HCT116 (cell line): ENCODE data around the gene FAM237B.

ENCODE experiments used
- ATF3 ChIP-seq: IDR thresholded peaks from 2 replicates; pipeline ENCODE4 v1.6.1; 2012
- CEBPB ChIP-seq: IDR thresholded peaks from 2 replicates; pipeline ENCODE4 v1.6.1; 2012; ENCODE audit warnings: low read depth
- CTCF ChIP-seq, 3 experiments: fragments of 200-600 bp in 1 of 3; sonication (generic) in 1 of 3; IDR thresholded peaks in 2 of 3; conservative IDR thresholded peaks in 1 of 3; 2 replicates each; pipeline ENCODE4 v1.5.1; 2012 to 2017; ENCODE audit warnings: low read depth in 2 of 3, low read length in 2 of 3, antibody characterized with exemption in 1 of 3, borderline replicate concordance in 1 of 3, control low read depth in 1 of 3, mild to moderate bottlenecking in 1 of 3, mixed read lengths in 1 of 3, mixed run types in 1 of 3, moderate library complexity in 1 of 3; ENCODE audit not compliant: insufficient read depth in 1 of 3
- FOSL1 ChIP-seq: IDR thresholded peaks from 2 replicates; pipeline ENCODE4 v1.6.1; 2012; ENCODE audit warnings: low read depth
- MAX ChIP-seq: IDR thresholded peaks from 2 replicates; pipeline ENCODE4 v1.6.1; 2012
- POLR2A ChIP-seq: IDR thresholded peaks from 2 replicates; pipeline ENCODE4 v1.7.0; 2011; ENCODE audit warnings: borderline replicate concordance; ENCODE audit not compliant: insufficient read depth, insufficient read length; ENCODE audit errors: extremely low read depth
- POLR2AphosphoS5 ChIP-seq: IDR thresholded peaks from 2 replicates; pipeline ENCODE4 v1.6.1; 2011; ENCODE audit warnings: mild to moderate bottlenecking, low read depth, low read length, moderate library complexity
- RAD21 ChIP-seq: IDR thresholded peaks from 2 replicates; pipeline ENCODE4 v1.6.1; 2012; ENCODE audit warnings: low read depth, mild to moderate bottlenecking
- SIN3A ChIP-seq: IDR thresholded peaks from 2 replicates; pipeline ENCODE4 v1.6.1; 2012; ENCODE audit warnings: low read depth
- SRF ChIP-seq: IDR thresholded peaks from 2 replicates; pipeline ENCODE4 v1.6.1; 2012; ENCODE audit warnings: low read depth
- TCF7L2 ChIP-seq: IDR thresholded peaks from 2 replicates; pipeline ENCODE4 v1.7.0; 2011; ENCODE audit warnings: borderline replicate concordance, inconsistent platforms; ENCODE audit not compliant: insufficient read depth, insufficient read length; ENCODE audit errors: extremely low read depth
- ZBTB33 ChIP-seq: IDR thresholded peaks from 2 replicates; pipeline ENCODE4 v1.6.1; 2011; ENCODE audit warnings: mild to moderate bottlenecking, low read length, moderate library complexity; ENCODE audit not compliant: insufficient replicate concordance; ENCODE audit errors: extremely low read depth
- ZNF274 ChIP-seq: fragments of 200-500 bp; sonication (Bioruptor generic); IDR thresholded peaks from 2 replicates; pipeline ENCODE4 v1.6.1; 2014; ENCODE audit warnings: mild to moderate bottlenecking, low read depth, low read length, inconsistent platforms

GRCh38 chr7:90309872-90310271 lies 11.2 kb downstream of the FAM237B start:
- 0 out of 6 replicates have a peak, but pooled peaks of 1 of the 3 experiments have one; percentile 16 for TF ChIP-seq CTCF (IDR thresholded peaks at IDR 0.05 in 2 of 3, conservative IDR thresholded peaks at IDR 0.05 in 1 of 3; ENCODE audit: borderline replicate concordance in 1 of 3, insufficient read depth in 1 of 3, low read depth in 2 of 3, low read length in 2 of 3)
- no peak for TF ChIP-seq POLR2AphosphoS5
- no peak for TF ChIP-seq POLR2A
- TF ChIP-seq ZBTB33 = no peak
- no peak for TF ChIP-seq SRF
- no peak for TF ChIP-seq ATF3
- no peak for TF ChIP-seq RAD21
- TF ChIP-seq CEBPB = no peak
- no peak for TF ChIP-seq ZNF274
- TF ChIP-seq MAX = no peak
- no peak for TF ChIP-seq SIN3A
- TF ChIP-seq TCF7L2 = no peak
- no peak for TF ChIP-seq FOSL1
